MM.1S (cell line): Measurements from ENCODE around the gene SAMD14.
A peak's percentile ranks its signal among the peaks of the same experiment; 100 is the strongest.

ENCODE experiments used
- DNase-seq: peaks from one replicate; pipeline ENCODE4 v3.0.0-alpha.2; 2015
- H2AFZ ChIP-seq: fragments of 300-600 bp; sonication (generic); 2 replicates; pipeline ENCODE4 v1.6.0; 2016; ENCODE audit warnings: antibody characterized with exemption, low read length
- H3F3A ChIP-seq: fragments of 300-600 bp; sonication (generic); 2 replicates; pipeline ENCODE4 v1.6.1; 2016; ENCODE audit warnings: mild to moderate bottlenecking, antibody characterized with exemption, low read length, moderate library complexity, mixed read lengths; ENCODE audit not compliant: insufficient read depth
- H3K27ac ChIP-seq: fragments of 300-600 bp; sonication (generic); 2 replicates; pipeline ENCODE4 v1.5.1; 2016; ENCODE audit warnings: mild to moderate bottlenecking, low read length
- H3K27me3 ChIP-seq: fragments of 300-600 bp; sonication (generic); replicated peaks from 2 replicates; pipeline ENCODE4 v1.6.0; 2016; ENCODE audit warnings: low read length; ENCODE audit not compliant: insufficient read depth
- H3K36me3 ChIP-seq: fragments of 300-600 bp; sonication (generic); replicated peaks from 2 replicates; pipeline ENCODE4 v1.6.1; 2016; ENCODE audit warnings: mild to moderate bottlenecking, low read length, mixed read lengths; ENCODE audit not compliant: insufficient read depth
- H3K4me1 ChIP-seq: fragments of 300-600 bp; sonication (generic); 2 replicates; pipeline ENCODE4 v1.6.1; 2016; ENCODE audit warnings: low read length, mixed read lengths
- H3K4me2 ChIP-seq: fragments of 300-600 bp; sonication (generic); 2 replicates; pipeline ENCODE4 v1.6.0; 2016; ENCODE audit warnings: low read depth, low read length
- H3K4me3 ChIP-seq: fragments of 300-600 bp; sonication (generic); 2 replicates; pipeline ENCODE4 v1.5.1; 2016; ENCODE audit warnings: low read length, mixed read lengths
- H3K79me2 ChIP-seq: fragments of 300-600 bp; sonication (generic); 2 replicates; pipeline ENCODE4 v1.6.1; 2016; ENCODE audit warnings: mixed run types, low read length, mixed read lengths
- H3K9ac ChIP-seq: fragments of 300-600 bp; sonication (generic); 2 replicates; pipeline ENCODE4 v1.6.1; 2016; ENCODE audit warnings: low read length, mixed read lengths
- H3K9me2 ChIP-seq: fragments of 300-600 bp; sonication (generic); replicated peaks from 2 replicates; pipeline ENCODE4 v1.6.1; 2016; ENCODE audit warnings: mild to moderate bottlenecking, low read length, mixed read lengths; ENCODE audit not compliant: insufficient read depth
- H3K9me3 ChIP-seq: fragments of 300-600 bp; sonication (generic); replicated peaks from 2 replicates; pipeline ENCODE4 v1.6.1; 2016; ENCODE audit warnings: mild to moderate bottlenecking, low read length, mixed read lengths; ENCODE audit not compliant: insufficient read depth
- H4K20me1 ChIP-seq: fragments of 300-600 bp; sonication (generic); 2 replicates; pipeline ENCODE4 v1.6.1; 2016; ENCODE audit warnings: mild to moderate bottlenecking, low read length, moderate library complexity, mixed read lengths; ENCODE audit not compliant: insufficient read depth
- CTCF ChIP-seq: fragments of 300-600 bp; sonication (generic); IDR thresholded peaks from 2 replicates; pipeline ENCODE4 v1.5.1; 2016; ENCODE audit warnings: antibody characterized with exemption, low read length, mixed read lengths
- EZH2 ChIP-seq: fragments of 300-600 bp; sonication (generic); optimal IDR thresholded peaks from 2 replicates; pipeline ENCODE3; 2017; ENCODE audit warnings: low read depth, mild to moderate bottlenecking, antibody characterized with exemption, low read length, mixed read lengths
- EZH2phosphoT487 ChIP-seq: fragments of 300-600 bp; sonication (generic); IDR thresholded peaks from 2 replicates; pipeline ENCODE4 v1.6.1; 2018; ENCODE audit warnings: antibody characterized with exemption, low read length

SAMD14 gene

GRCh38 chr17:50152736-50153135, 22.8 kb upstream of the SAMD14 start:
- Histone ChIP-seq H3K9me3 (no peaks in the 10 kb centered on the region), H3F3A (peaks cover 42% of the 10 kb centered on the region), H3K4me1 (peaks cover 33% of the 10 kb centered on the region), H2AFZ (no peak overlapping the region), H3K9me2 (no peaks in the 10 kb centered on the region), H3K79me2 (peaks cover 29% of the 10 kb centered on the region), H3K27me3 (no peaks in the 10 kb centered on the region), H3K36me3 (no peaks in the 10 kb centered on the region), H4K20me1 (no peaks in the 10 kb centered on the region), H3K4me3 (no peak overlapping the region), H3K4me2 (peak overlapping the region; percentile 95), H3K9ac (no peak overlapping the region), H3K27ac (peak overlapping the region; percentile 84; the same call in 1 of the 2 replicates)
- TF ChIP-seq CTCF = no peak
- no peak for TF ChIP-seq EZH2phosphoT487
- TF ChIP-seq EZH2 = no peak
- DNase-seq = no peak

GRCh38 chr17:50151937-50152547, 22.1 kb upstream of the SAMD14 start:
- Histone ChIP-seq H3K9me3 (no peaks in the 10 kb centered on the region), H3K4me3 (peak overlapping the region; percentile 82), H3K9ac (peak overlapping the region; percentile 63), H3K27ac (peak overlapping the region; percentile 84; the same call in 1 of the 2 replicates), H3K4me2 (peak overlapping the region; percentile 95), H3K79me2 (peaks cover 36% of the 10 kb centered on the region), H3K9me2 (no peaks in the 10 kb centered on the region), H3K36me3 (no peaks in the 10 kb centered on the region), H2AFZ (peak overlapping the region; percentile 59; the same call in 1 of the 2 replicates), H3K27me3 (no peaks in the 10 kb centered on the region), H4K20me1 (no peaks in the 10 kb centered on the region), H3F3A (peaks cover 42% of the 10 kb centered on the region), H3K4me1 (peaks cover 35% of the 10 kb centered on the region)
- peak; percentile 86 for DNase-seq
- TF ChIP-seq EZH2 (no peak), CTCF (no peak), EZH2phosphoT487 (no peak)

DNA sequence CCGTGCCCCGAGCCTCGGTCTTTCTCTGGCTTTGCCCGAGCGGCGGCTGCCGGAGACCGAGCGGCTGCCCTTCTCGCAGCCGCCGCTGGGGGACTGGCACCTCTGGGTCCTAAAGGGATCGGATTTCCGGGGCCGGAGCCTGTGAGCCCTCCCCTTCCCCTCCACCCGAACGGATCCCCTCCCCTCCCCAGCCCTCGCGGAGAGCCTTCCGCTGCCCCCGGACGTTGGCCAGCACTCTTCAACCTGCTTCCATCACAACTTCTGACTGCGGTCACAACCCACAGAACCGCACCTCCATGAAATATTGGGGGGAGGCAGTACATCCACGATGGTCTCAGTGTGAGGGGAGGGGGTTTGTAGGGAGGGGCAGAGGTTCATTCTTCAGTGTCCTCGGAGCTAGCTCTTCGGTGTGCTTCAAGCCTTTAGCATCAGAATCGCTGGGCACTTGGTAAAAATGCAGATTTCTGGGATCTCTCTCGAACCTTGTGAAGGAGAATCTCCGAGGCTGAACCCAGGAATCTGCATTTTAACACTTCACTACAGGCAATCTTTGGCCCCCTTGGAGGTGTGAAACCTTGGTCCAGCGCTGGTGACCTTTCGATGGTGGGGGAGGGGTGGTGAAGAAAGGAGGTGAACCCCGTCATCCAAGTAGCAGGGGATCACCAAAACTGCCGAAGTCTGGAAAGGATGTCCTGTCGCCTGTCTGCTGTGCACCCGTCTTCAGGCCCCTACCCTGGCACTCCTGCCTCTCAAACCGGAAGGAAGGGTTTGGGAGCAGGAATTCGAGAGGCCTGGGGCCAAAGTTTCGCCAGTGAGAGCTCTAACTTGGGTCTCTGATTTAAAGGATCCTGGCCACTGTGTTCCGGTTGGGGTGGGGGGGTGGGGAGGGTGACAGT, 21.3 kb upstream of the SAMD14 start:
- DNase-seq = peak; percentile 93
- Histone ChIP-seq H3K4me2 (peak overlapping the region; percentile 95), H3K9ac (peak overlapping the region; percentile 71), H3K9me3 (no peaks in the 10 kb centered on the region), H3K27me3 (no peaks in the 10 kb centered on the region), H3F3A (peaks cover 42% of the 10 kb centered on the region), H3K4me3 (peak overlapping the region; percentile 82), H3K4me1 (peaks cover 38% of the 10 kb centered on the region), H3K79me2 (peaks cover 43% of the 10 kb centered on the region), H3K27ac (peak overlapping the region; percentile 84), H4K20me1 (no peaks in the 10 kb centered on the region), H3K36me3 (no peaks in the 10 kb centered on the region), H3K9me2 (no peaks in the 10 kb centered on the region), H2AFZ (peak overlapping the region; percentile 70)
- TF ChIP-seq CTCF (peak; percentile 48), EZH2phosphoT487 (no peak)
